Activated naive CD4-positive, alpha-beta T cell treated with Interleukin-2 at 50 U/mL for 16 hours (primary cell): Measurements from ENCODE around the gene APBA3.
"Not testable (repeated sequence)": the region's sequence is repeated elsewhere in the genome, so short reads cannot be mapped to it uniquely, and the experiment has no call there.

Experiments
- DNase-seq: peaks from one replicate; pipeline ENCODE4 v3.0.0-alpha.2; 2020

APBA3 gene

GRCh38 chr19:3770136-3770999 lies 8.9 kb upstream of the APBA3 start:
- no peak for DNase-seq

GRCh38 chr19:3769494-3769893 lies 8.0 kb upstream of the APBA3 start:
- DNase-seq, result no peak

- no peak for DNase-seq
Measured at GRCh38 chr19:3768748-3769099, 7.2 kb upstream of the APBA3 start.

GRCh38 chr19:3768015-3768747 lies 6.7 kb upstream of the APBA3 start:
- DNase-seq, result no peak

GRCh38 chr19:3767050-3767449 lies 5.6 kb upstream of the APBA3 start:
- no peak for DNase-seq

- DNase-seq, result peak; percentile 5
Measured at GRCh38 chr19:3766520-3766919, 5.0 kb upstream of the APBA3 start.

GRCh38 chr19:3765757-3766156 lies 4.3 kb upstream of the APBA3 start:
- not testable (repeated sequence) for DNase-seq

- DNase-seq, result no peak
Measured at GRCh38 chr19:3765121-3765520, 3.6 kb upstream of the APBA3 start.

GRCh38 chr19:3762501-3763459 lies 1.3 kb upstream of the APBA3 start, which contains the start of gene MRPL54:
MRPL54 (plus strand) TSS chr19:3762682; CDS start chr19:3762701, 19 bp downstream.
- DNase-seq, result peak; percentile 99

GRCh38 chr19:3762130-3762473 lies 610 bp upstream of the APBA3 start:
- no peak for DNase-seq

GRCh38 chr19:3760871-3761361 lies 576 bp downstream of the APBA3 start:
- DNase-seq, result peak; percentile 10

GRCh38 chr19:3759482-3760254 lies 1.8 kb downstream of the APBA3 start:
- no peak for DNase-seq

- not testable (repeated sequence) for DNase-seq
Measured at GRCh38 chr19:3758297-3758696, 3.2 kb downstream of the APBA3 start.

GRCh38 chr19:3757705-3758104 lies 3.8 kb downstream of the APBA3 start:
- not testable (repeated sequence) for DNase-seq

GRCh38 chr19:3753631-3754410 lies 7.7 kb downstream of the APBA3 start:
- DNase-seq, result no peak

GRCh38 chr19:3752492-3752891 lies 9.0 kb downstream of the APBA3 start:
- no peak for DNase-seq

GRCh38 chr19:3751236-3751635 lies 10.3 kb downstream of the APBA3 start:
- no peak for DNase-seq

- no peak for DNase-seq
Measured at GRCh38 chr19:3750211-3750610, 11.3 kb downstream of the APBA3 start.

- no peak for DNase-seq
Measured at GRCh38 chr19:3748965-3749364, 12.5 kb downstream of the APBA3 start.

GRCh38 chr19:3746371-3747056 lies 15.0 kb downstream of the APBA3 start:
- no peak for DNase-seq
